OCI-LY7 (cell line): Measurements from ENCODE around the gene TMEM87A. TPM values are rescaled to one million over a fixed set of nuclear protein-coding genes. Genes with fewer than 3 reads are reported as not detected.

Experiments
- BruUV-seq: library from RNA; stranded (reverse); fragments of 400-500 nt; replicated peaks from 2 replicates; lab custom pipeline; 2021; lab: Mats Ljungman, UMichigan
- CTCF ChIA-PET: fragments of 300-600 bp; sonication (Branson Sonifier 250); formaldehyde crosslinking; loops from one replicate; lab custom pipeline; 2022; ENCODE audit warnings: antibody characterized with exemption; ENCODE audit not compliant: unreplicated experiment; lab: Charles Lee
- POLR2A ChIA-PET: fragments of 300-600 bp; sonication (Branson Sonifier 250); formaldehyde crosslinking; loops from one replicate; lab custom pipeline; 2022; ENCODE audit warnings: antibody characterized with exemption; lab: Charles Lee
- DNase-seq: peaks from one replicate; pipeline ENCODE4 v3.0.0-alpha.2; 2015; ENCODE audit warnings: low spot score
- H2AFZ ChIP-seq: fragments of 200-600 bp; sonication (generic), shearing (Covaris generic); 2 replicates; pipeline ENCODE4 v1.6.1; 2014; ENCODE audit warnings: mild to moderate bottlenecking, antibody characterized with exemption, low read length, moderate library complexity
- H3K27ac ChIP-seq: fragments of 200-600 bp; sonication (generic); 2 replicates; pipeline ENCODE4 v1.5.1; 2014; ENCODE audit warnings: mixed run types, low read depth, mild to moderate bottlenecking, moderate library complexity, low read length, inconsistent platforms; ENCODE audit not compliant: poor library complexity, severe bottlenecking
- H3K36me3 ChIP-seq: fragments of 200-600 bp; sonication (generic); 2 replicates; pipeline ENCODE4 v1.6.1; 2014; ENCODE audit warnings: mild to moderate bottlenecking, antibody characterized with exemption, low read length, moderate library complexity, mixed read lengths; ENCODE audit not compliant: insufficient read depth
- H3K4me1 ChIP-seq: fragments of 200-600 bp; sonication (generic); 2 replicates; pipeline ENCODE4 v1.5.1; 2014; ENCODE audit warnings: mild to moderate bottlenecking, low read length; ENCODE audit not compliant: insufficient read depth, poor library complexity, severe bottlenecking
- H3K4me2 ChIP-seq: fragments of 200-600 bp; sonication (generic); 2 replicates; pipeline ENCODE4 v1.6.1; 2014; ENCODE audit warnings: mild to moderate bottlenecking, low read length
- H3K4me3 ChIP-seq: fragments of 200-600 bp; sonication (generic); 2 replicates; pipeline ENCODE4 v1.5.1; 2014; ENCODE audit warnings: mild to moderate bottlenecking, low read depth, low read length; ENCODE audit not compliant: poor library complexity, severe bottlenecking
- H3K79me2 ChIP-seq: fragments of 200-600 bp; sonication (generic); 2 replicates; pipeline ENCODE4 v1.6.1; 2016; ENCODE audit warnings: low read depth, mild to moderate bottlenecking, low read length, moderate library complexity, mixed read lengths; ENCODE audit not compliant: insufficient read depth
- H3K9me2 ChIP-seq: fragments of 200-600 bp; sonication (generic); 2 replicates; pipeline ENCODE4 v1.6.1; 2016; ENCODE audit warnings: mild to moderate bottlenecking, low read length, mixed read lengths; ENCODE audit not compliant: insufficient read depth
- H3K9me3 ChIP-seq: fragments of 200-600 bp; sonication (generic); 2 replicates; pipeline ENCODE4 v1.6.1; 2014; ENCODE audit warnings: mild to moderate bottlenecking, mixed run types, low read length, mixed read lengths
- H4K20me1 ChIP-seq: fragments of 200-600 bp; sonication (generic); 2 replicates; pipeline ENCODE4 v1.6.1; 2014; ENCODE audit warnings: mild to moderate bottlenecking, antibody characterized with exemption, low read length, moderate library complexity, mixed read lengths; ENCODE audit not compliant: insufficient read depth
- CTCF ChIP-seq: fragments of 200-600 bp; sonication (generic); conservative IDR thresholded peaks from 2 replicates; pipeline ENCODE4 v1.5.1; 2014; ENCODE audit warnings: mild to moderate bottlenecking, antibody characterized with exemption, low read length, moderate library complexity, mixed read lengths
- EZH2phosphoT487 ChIP-seq: fragments of 200-600 bp; sonication (generic); IDR thresholded peaks from 2 replicates; pipeline ENCODE4 v1.6.1; 2018; ENCODE audit warnings: low read depth, borderline replicate concordance, mild to moderate bottlenecking, mixed run types, antibody characterized with exemption, low read length, moderate library complexity, mixed read lengths
- intact Hi-C: fragments of 100-400 bp; cut with micrococcal nuclease; formaldehyde crosslinking; loops from one replicate; pipeline ENCODE4 v1.10.0; 2022; ENCODE audit not compliant: unreplicated experiment
- microRNA-seq: library from miRNA; unstranded; fragments of <30 nt; microRNA quantifications from one replicate; pipeline ENCODE4 v1.2.0, GENCODE V29; 2022; ENCODE audit warnings: borderline replicate concordance
- small RNA-seq: library from RNA; depleted of rRNA; stranded (forward); fragments of <200 nt; gene quantifications from one replicate; pipeline ENCODE3, GENCODE V24; 2014
- total RNA-seq, 2 experiments: library from RNA; depleted of rRNA in 1 of 2; stranded (reverse); fragments of >200 nt in 1 of 2; shearing (Covaris generic) in 1 of 2; gene quantifications; 2 replicates each; pipeline ENCODE4 v1.2.3, GENCODE V29; 2014 to 2022

The TMEM87A gene
- total RNA-seq, 2 experiments from 2014 or later, result 23.2 to 24.5 TPM

- Histone ChIP-seq H3K9me2 (no peaks in the 10 kb centered on the region), H3K4me1 (no peaks in the 10 kb centered on the region), H3K4me3 (no peak overlapping the region), H4K20me1 (no peaks in the 10 kb centered on the region), H3K27ac (no peak overlapping the region), H2AFZ (no peak overlapping the region), H3K79me2 (no peaks in the 10 kb centered on the region), H3K9me3 (no peaks in the 10 kb centered on the region), H3K4me2 (no peak overlapping the region), H3K36me3 (peaks cover 91% of the 10 kb centered on the region)
- BruUV-seq, result no TSS peak
- ChIA-PET POLR2A (no interaction called here), CTCF (interaction anchor here (0.5 kb wide), 1 partner anchor 165 kb away, joined by 3 read pairs; no protein-coding TSS in a partner anchor)
- no peak for DNase-seq
- intact Hi-C loops, result no loop called here
- TF ChIP-seq CTCF (no peak), EZH2phosphoT487 (no peak)
Observed at GRCh38 chr15:42163291-42163690, 109.9 kb downstream of the TMEM87A start.

Small RNAs within 50 kb of the gene (microRNA-seq; reads per million reads assigned to microRNA genes)
- gene MIR627, result 152 reads per million, percentile 63 among the genes with 10 or more reads in this experiment

Small RNAs within 50 kb of the gene (small RNA-seq; reads per million reads assigned to genes)
- gene MIR627, result not detected

Other genes starting within 250 kb of the TMEM87A start
- gene PLA2G4D, start 178.9 kb downstream of the TMEM87A start, total RNA-seq (2014; rRNA removed; shearing (Covaris generic)), result not detected in 2 replicates
- gene PLA2G4D, start 178.9 kb downstream of the TMEM87A start, total RNA-seq (2022), result not detected in 2 replicates
- not detected in 2 replicates for gene PLA2G4F, start 116.8 kb downstream of the TMEM87A start, total RNA-seq (2014; rRNA removed; shearing (Covaris generic))
- gene PLA2G4F, start 116.8 kb downstream of the TMEM87A start, total RNA-seq (2022), result not detected in 2 replicates
- 25.1 and 27.5 TPM in 2 replicates for gene VPS39, start 65.1 kb downstream of the TMEM87A start, total RNA-seq (2014; rRNA removed; shearing (Covaris generic))
- 56.1 and 60.5 TPM in 2 replicates for gene VPS39, start 65.1 kb downstream of the TMEM87A start, total RNA-seq (2022)
- gene GANC, start 232 bp downstream of the TMEM87A start, total RNA-seq (2014; rRNA removed; shearing (Covaris generic)), result 25.4 and 27.9 TPM in 2 replicates
- 31.7 and 35.7 TPM in 2 replicates for gene GANC, start 232 bp downstream of the TMEM87A start, total RNA-seq (2022)
- 0.98 and 1.6 TPM in 2 replicates for gene CAPN3, start 86.1 kb upstream of the TMEM87A start, total RNA-seq (2014; rRNA removed; shearing (Covaris generic))
- gene CAPN3, start 86.1 kb upstream of the TMEM87A start, total RNA-seq (2022), result 1.5 and 2.6 TPM in 2 replicates
- gene ZNF106, start 217.7 kb upstream of the TMEM87A start, total RNA-seq (2014; rRNA removed; shearing (Covaris generic)), result 30.5 and 30.8 TPM in 2 replicates
- 66.4 and 82.6 TPM in 2 replicates for gene ZNF106, start 217.7 kb upstream of the TMEM87A start, total RNA-seq (2022)
- 19.9 and 49.1 TPM in 2 replicates for gene SNAP23, start 222.2 kb upstream of the TMEM87A start, total RNA-seq (2014; rRNA removed; shearing (Covaris generic))
- gene SNAP23, start 222.2 kb upstream of the TMEM87A start, total RNA-seq (2022), result 48.3 and 54.1 TPM in 2 replicates